ENCODE measurements around the gene KANSL3.

The KANSL3 gene

GRCh38 chr2:96638144-96639121 is at the start of gene KANSL3:
TSS of gene KANSL3 (minus strand) at chr2:96638312. CDS start at chr2:96637135, 1,177 bp downstream.
- Mint-ChIP-seq H3K36me3 (ENCODE audit: low read depth) (peaks cover 17% of the 10 kb centered on the region), H3K4me1 (peaks cover 31% of the 10 kb centered on the region), H3K4me3 (peak within 1 kb of the TSS; percentile 92 to 98 (median 94)), H3K9me3 (no peaks in the 10 kb centered on the region), H3K27ac (peak within 1 kb of the TSS; percentile 80 to 93 (median 88)), H3K27me3 (ENCODE audit: low read depth) (no peaks in the 10 kb centered on the region)
- TF ChIP-seq CTCF (IDR thresholded peaks at IDR 0.05; ENCODE audit: unreplicated experiment in 3 of 3) = no peak

- H3K4me1 Mint-ChIP-seq = peaks cover 16% of the 10 kb centered on the region
- no peak for TF ChIP-seq CTCF (IDR thresholded peaks at IDR 0.05; ENCODE audit: unreplicated experiment in 3 of 3)
These were observed 49.2 kb upstream of the KANSL3 start for GRCh38 chr2:96687266-96687665.

GRCh38 chr2:96685577-96686459 is 47.7 kb upstream of the KANSL3 start:
- no peaks in the 10 kb centered on the region for H3K36me3 Mint-ChIP-seq (ENCODE audit: low read depth)
- peak overlapping the region in 1 of 3 experiments; percentile 16 for H3K4me3 Mint-ChIP-seq
- peaks cover 5% of the 10 kb centered on the region for H3K27me3 Mint-ChIP-seq (ENCODE audit: low read depth)
- no peaks in the 10 kb centered on the region for H3K9me3 Mint-ChIP-seq
- peak overlapping the region; percentile 8 to 91 (median 72) for H3K27ac Mint-ChIP-seq
- no peak for TF ChIP-seq CTCF (IDR thresholded peaks at IDR 0.05; ENCODE audit: unreplicated experiment in 3 of 3)
- peaks cover 16% of the 10 kb centered on the region for H3K4me1 Mint-ChIP-seq

More at GRCh38 chr2:96687266-96687665, 49.2 kb upstream of the KANSL3 start:
- Mint-ChIP-seq H3K4me3 (no peak overlapping the region), H3K9me3 (no peaks in the 10 kb centered on the region), H3K27ac (peak overlapping the region in 2 of 3 experiments; percentile 40 to 80), H3K36me3 (ENCODE audit: low read depth) (no peaks in the 10 kb centered on the region), H3K27me3 (ENCODE audit: low read depth) (peaks cover 5% of the 10 kb centered on the region)

GRCh38 chr2:96684883-96685576 is 46.9 kb upstream of the KANSL3 start:
- peaks cover 22% of the 10 kb centered on the region for H3K4me1 Mint-ChIP-seq
- H3K9me3 Mint-ChIP-seq = no peaks in the 10 kb centered on the region
- peak overlapping the region; percentile 8 to 91 (median 72) for H3K27ac Mint-ChIP-seq
- H3K27me3 Mint-ChIP-seq (ENCODE audit: low read depth) = peaks cover 5% of the 10 kb centered on the region
- no peaks in the 10 kb centered on the region for H3K36me3 Mint-ChIP-seq (ENCODE audit: low read depth)
- no peak for TF ChIP-seq CTCF (IDR thresholded peaks at IDR 0.05; ENCODE audit: unreplicated experiment in 3 of 3)
- H3K4me3 Mint-ChIP-seq = no peak overlapping the region

GRCh38 chr2:96683972-96684820 is 46.1 kb upstream of the KANSL3 start:
- Mint-ChIP-seq H3K9me3 (no peaks in the 10 kb centered on the region), H3K4me1 (peaks cover 29% of the 10 kb centered on the region), H3K27ac (peak overlapping the region in 2 of 3 experiments; percentile 4 to 8), H3K4me3 (no peak overlapping the region), H3K36me3 (ENCODE audit: low read depth) (no peaks in the 10 kb centered on the region), H3K27me3 (ENCODE audit: low read depth) (peaks cover 5% of the 10 kb centered on the region)
- no peak for TF ChIP-seq CTCF (IDR thresholded peaks at IDR 0.05; ENCODE audit: unreplicated experiment in 3 of 3)

All from nephron (organoid).